IPS DF 4.7 (cell line): ENCODE measurements around the gene PADI6.
A peak's percentile ranks its signal among the peaks of the same experiment; 100 is the strongest.
"Not testable (repeated sequence)": the region's sequence is repeated elsewhere in the genome, so short reads cannot be mapped to it uniquely, and the experiment has no call there.

Source experiments
- DNase-seq: peaks from one replicate; pipeline ENCODE4 v3.0.0-alpha.2; 2013; ENCODE audit warnings: low spot score; ENCODE audit errors: extremely low read depth

The PADI6 gene

GRCh38 chr1:17371896-17372295 lies at the start of gene PADI6:
Gene PADI6 (plus strand): TSS chr1:17372196. CDS start chr1:17372246, 50 bp downstream.
- DNase-seq, result no peak

DNA sequence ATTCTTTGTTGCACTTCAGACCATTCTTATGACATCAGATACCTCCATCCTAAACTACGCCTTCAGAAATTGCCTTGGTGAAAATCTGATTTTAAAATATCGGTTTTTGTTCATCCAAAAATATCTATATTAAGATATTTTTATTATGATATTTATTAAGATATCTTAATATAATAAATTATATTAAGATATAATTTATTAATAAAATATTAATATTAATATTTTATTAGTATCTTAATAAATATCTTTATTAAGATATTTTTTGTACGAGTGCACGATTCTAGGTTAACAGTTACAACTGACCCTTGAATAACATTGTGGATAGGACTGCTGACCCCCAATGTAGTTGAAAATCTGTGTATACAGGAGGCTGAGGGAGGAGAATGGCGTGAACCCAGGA lies 43.1 kb upstream of the PADI6 start:
- no peak for DNase-seq

DNA sequence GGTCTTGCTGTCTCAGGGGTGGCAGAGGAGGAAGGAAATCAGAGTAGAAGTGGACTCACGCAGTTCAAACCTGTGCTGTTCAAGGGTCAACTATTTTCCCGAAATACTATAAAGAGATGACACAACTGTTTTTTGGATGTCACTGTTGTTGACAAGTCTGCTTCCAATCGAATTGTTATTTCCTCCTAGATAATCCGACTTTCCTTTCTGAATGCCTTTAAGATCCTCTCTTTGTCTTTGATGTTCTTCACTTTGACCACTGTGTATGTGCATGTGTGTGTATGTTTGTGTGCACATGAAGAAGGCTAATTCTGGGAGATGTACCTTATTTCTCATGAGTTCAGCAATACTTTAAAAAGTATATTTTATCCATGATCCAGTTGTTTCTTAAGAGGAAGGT lies 42.4 kb upstream of the PADI6 start:
- no peak for DNase-seq

DNA sequence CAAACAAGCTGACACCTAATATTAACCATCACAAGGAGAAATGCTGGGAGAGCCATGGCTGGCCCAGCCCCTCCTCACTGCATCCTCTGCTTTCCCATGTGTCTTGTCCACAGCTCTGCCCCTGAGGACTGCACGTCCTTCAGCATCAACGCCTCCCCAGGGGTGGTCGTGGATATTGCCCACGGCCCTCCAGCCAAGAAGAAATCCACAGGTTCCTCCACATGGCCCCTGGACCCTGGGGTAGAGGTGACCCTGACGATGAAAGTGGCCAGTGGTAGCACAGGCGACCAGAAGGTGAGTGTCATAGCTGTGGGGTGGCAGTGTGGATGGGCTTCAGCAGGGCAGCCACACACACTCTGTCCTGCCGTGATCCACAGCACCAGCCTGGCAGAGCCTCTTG lies 41.1 kb upstream of the PADI6 start:
- no peak for DNase-seq

DNA sequence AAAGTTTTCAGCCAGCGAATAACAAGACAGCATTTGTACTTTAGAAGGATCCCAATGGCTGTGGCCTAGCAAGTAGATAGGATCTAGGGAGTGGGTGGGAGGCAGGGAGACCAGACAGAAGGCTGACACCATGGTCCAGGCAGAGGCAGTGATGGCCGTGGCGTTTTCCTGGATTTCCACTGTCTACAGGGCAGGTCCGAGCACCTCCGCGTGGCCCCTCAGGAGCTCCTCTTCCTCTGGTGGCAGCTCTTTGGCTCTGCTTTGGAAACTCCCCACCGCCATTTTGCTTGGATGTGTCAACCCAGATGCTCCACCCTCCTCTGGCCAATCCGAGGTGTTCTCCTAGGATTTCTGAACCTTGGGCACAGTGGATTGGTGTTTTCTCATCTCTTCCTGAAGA lies 38.9 kb upstream of the PADI6 start:
- DNase-seq, result no peak

GRCh38 chr1:17335821-17336710 lies 35.9 kb upstream of the PADI6 start:
- DNase-seq, result peak; percentile 30

GRCh38 chr1:17338706-17339493 lies 33.1 kb upstream of the PADI6 start:
- no peak for DNase-seq

GRCh38 chr1:17339521-17339920 lies 32.5 kb upstream of the PADI6 start:
- no peak for DNase-seq

DNA sequence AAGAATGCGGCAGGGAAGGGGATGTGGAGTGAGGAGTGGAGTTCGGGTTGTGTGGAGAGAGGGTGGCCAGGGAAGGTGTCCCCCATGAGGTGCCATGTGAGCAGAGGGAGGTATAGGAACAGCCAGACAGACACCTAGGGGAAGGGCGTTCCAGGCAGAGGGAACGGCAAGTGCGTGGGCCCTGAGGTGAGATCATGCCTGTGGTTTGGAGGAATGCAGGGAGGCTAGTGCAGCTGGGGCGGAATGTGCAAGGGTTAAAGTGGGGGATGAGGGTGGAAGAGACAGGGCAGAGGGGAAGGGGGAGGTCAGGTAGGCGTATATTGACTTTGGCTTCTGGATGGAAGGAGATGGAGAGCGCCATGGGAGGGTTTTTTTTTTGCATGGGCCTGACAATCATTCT lies 31.6 kb upstream of the PADI6 start:
- DNase-seq, result no peak

DNA sequence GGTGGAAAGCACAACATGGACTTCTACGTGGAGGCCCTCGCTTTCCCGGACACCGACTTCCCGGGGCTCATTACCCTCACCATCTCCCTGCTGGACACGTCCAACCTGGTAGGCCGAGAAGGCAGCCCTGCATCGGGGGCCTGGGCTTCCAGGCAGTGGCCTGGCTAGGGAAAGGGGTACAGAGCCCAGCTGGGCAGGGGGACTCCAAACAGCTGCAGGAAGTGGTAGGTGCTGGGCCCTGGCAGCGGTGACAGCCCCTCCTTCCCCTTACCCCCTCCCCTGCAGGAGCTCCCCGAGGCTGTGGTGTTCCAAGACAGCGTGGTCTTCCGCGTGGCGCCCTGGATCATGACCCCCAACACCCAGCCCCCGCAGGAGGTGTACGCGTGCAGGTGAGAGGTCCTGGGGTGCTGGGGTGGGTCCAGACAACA lies 30.0 kb upstream of the PADI6 start:
- DNase-seq, result no peak

DNA sequence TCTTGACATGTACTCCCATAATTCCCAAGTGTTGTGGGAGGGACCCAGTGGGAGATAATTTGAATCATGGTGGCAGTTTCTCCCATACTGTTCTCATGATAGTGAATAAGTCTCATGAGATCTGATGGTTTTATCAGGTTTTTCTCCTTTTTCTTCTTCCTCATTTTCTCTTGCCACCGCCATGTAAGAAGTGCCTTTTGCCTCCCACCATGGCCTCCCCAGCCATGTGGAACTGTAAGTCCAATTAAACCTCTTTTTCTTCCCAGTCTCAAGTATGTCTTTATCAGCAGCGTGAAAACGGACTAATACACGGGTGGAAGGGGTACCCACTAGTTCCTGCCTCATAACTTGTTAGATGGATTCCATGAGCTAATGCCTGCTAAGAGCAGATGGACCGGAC lies 26.5 kb upstream of the PADI6 start:
- DNase-seq, result not testable (repeated sequence)

DNA sequence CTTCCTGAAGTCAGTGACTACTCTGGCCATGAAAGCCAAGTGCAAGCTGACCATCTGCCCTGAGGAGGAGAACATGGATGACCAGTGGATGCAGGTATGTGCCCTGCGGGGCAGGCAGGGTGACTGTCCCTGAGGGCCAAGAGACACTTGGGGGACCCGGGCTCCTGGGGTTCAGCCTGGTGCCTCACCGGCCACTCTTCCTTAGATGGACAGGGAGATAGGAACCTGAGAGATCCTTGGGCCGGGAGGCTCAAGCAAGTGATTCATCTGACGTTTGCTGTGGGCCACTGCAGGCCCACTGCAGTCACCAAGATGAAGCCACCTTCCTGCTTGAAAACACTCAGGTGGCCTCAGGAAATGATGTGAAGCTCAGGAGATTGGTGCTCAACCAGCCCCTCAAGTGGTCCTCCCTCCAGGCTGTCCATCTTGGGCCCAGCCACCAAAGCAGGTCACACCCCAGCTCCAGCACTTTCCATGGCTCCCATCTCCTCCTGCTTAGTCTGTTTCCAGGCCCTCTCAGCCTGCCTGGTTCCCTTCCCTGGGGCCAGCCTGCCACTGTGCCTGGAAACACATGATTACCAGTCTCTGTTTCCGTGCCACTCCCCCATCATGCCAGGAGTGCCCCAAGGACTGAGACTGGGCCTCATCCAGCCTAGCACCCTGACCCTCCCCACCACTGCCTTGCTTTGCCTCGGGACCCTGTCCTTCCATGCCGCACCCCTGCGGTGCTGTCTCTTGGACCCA lies 25.8 kb upstream of the PADI6 start:
- DNase-seq, result no peak

GRCh38 chr1:17347769-17348592 lies 24.0 kb upstream of the PADI6 start:
- DNase-seq, result no peak

DNA sequence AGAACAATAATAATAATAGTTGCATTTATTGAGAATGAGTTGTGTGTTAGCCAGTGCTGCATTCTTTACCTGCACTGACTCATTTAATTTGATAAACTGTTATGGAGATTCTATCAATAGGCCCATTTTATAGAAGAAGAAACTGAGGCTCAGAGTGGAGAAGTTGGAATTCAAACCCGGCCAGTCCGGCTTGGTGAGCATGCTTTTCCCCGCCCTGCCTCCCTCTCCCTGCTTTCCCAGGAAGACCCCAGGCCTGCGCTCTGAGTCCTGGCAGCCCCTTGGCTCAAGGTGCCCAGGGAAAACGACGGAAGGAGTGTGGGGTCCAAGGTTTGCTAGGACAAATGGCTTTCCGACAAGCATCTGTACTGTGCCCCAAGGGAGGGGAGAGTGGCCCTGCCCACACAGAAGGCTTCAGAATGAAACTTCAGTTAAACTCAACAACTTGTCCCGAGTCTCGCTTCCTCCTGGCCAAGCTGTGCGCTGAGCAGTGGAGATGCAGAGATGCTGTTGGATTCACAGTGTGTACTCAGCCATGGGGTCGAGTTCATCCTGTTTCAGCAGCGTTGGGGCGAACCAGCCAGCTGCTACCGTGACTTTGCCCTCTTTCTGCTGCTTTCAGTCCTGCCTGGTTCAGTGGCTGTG lies 23.3 kb upstream of the PADI6 start:
- no peak for DNase-seq

DNA sequence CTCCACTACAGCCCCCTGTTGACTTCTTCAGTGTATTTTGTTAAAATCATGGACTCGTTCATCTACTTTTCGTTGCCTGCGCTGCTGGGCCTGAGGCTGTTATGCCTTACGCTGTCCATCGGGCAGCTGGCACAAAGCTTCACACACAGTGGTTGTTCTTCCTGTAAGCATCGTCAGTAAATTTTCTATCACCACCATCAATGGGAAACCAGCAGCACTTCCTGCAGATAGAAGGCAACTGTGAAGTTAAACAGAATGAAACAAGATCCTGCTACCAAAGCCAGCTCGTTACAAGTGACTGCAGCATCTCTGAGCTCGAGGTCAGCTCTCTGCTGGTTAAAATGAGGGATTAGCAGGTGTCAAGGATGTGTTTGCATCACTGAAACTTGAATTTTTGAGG lies 21.9 kb upstream of the PADI6 start:
- no peak for DNase-seq

GRCh38 chr1:17350928-17351446 lies 21.0 kb upstream of the PADI6 start:
- no peak for DNase-seq

DNA sequence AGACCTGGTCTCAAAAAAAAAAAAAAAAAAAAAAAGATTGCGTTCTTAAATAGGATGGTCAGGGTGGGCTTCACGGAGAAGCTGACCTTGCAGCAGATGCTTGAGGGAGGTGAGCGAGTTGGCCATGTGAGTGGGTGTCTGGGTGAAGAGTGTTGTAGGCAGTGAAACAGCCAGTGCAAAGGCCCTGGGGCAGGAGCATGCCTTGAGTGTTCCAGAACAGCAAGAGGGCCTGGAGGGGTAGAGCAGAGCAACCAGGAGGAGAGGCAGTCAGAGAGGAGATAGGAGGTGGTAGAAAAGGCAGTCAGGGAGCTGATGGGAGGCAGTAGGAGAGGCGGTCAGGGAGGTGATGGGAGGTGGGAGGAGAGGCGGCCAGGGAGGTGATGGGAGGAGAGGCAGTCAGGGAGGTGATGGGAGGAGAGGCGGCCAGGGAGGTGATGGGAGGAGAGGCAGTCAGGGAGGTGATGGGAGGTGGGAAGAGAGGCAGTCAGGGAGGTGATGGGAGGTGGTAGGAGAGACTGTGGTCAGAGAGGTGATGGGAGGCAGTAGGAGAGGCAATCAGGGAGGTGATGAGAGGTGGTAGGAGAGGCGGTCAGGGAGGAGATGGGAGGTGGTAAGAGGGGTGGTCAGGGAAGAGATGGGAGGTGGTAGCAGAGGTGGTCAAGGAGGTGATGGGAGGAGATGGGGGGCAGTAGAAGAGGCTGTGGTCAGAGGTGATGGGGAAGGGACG lies 20.2 kb upstream of the PADI6 start:
- DNase-seq, result no peak

GRCh38 chr1:17352419-17352909 lies 19.5 kb upstream of the PADI6 start:
- no peak for DNase-seq

DNA sequence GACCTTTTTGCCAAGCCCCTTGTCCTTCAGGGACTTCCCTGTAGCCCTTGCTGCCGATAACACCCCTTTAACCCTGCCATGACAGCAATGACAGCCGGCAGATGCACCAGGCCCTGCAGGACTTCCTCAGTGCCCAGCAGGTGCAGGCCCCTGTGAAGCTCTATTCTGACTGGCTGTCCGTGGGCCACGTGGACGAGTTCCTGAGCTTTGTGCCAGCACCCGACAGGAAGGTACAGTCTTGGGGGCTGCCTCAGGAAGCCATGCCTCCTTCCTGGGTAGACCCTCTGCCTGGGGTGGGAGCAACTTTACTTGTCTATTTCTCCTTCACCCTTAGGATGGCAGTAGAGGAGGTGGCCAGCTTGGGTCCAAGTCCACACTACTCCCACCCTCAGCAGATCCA lies 16.1 kb upstream of the PADI6 start:
- DNase-seq, result no peak
